Neuronal stem cell (in vitro differentiated cells): Measurements from ENCODE around the gene MT1A.

ENCODE experiments used
- DNase-seq: peaks from one replicate; pipeline ENCODE4 v3.0.0-alpha.2; 2013; ENCODE audit warnings: low spot score
- H2AFZ ChIP-seq: one replicate; pipeline ENCODE4 v1.6.1; 2013; ENCODE audit warnings: mild to moderate bottlenecking, low read length, inconsistent platforms
- H2AK5ac ChIP-seq: 2 replicates; pipeline ENCODE4 v1.6.1; 2013; ENCODE audit warnings: low read depth, mild to moderate bottlenecking, inconsistent platforms, low read length, moderate library complexity, mixed read lengths
- H2BK120ac ChIP-seq: 2 replicates; pipeline ENCODE4 v1.6.1; 2013; ENCODE audit warnings: low read depth, mild to moderate bottlenecking, inconsistent platforms, low read length, moderate library complexity, mixed read lengths
- H2BK12ac ChIP-seq: one replicate; pipeline ENCODE4 v1.6.1; 2013; ENCODE audit warnings: low read length, inconsistent platforms
- H2BK15ac ChIP-seq: 2 replicates; pipeline ENCODE4 v1.6.1; 2013; ENCODE audit warnings: mild to moderate bottlenecking, low read length, inconsistent platforms, mixed read lengths
- H2BK5ac ChIP-seq: one replicate; pipeline ENCODE4 v1.6.1; 2013; ENCODE audit warnings: inconsistent platforms, mild to moderate bottlenecking, low read length, moderate library complexity
- H3K14ac ChIP-seq: one replicate; pipeline ENCODE4 v1.6.1; 2013; ENCODE audit warnings: low read length, inconsistent platforms
- H3K18ac ChIP-seq: 2 replicates; pipeline ENCODE4 v1.6.1; 2013; ENCODE audit warnings: low read length, inconsistent platforms
- H3K23ac ChIP-seq: 2 replicates; pipeline ENCODE4 v1.6.1; 2013; ENCODE audit warnings: low read depth, mild to moderate bottlenecking, mixed read lengths, low read length, inconsistent platforms; ENCODE audit not compliant: poor library complexity
- H3K27ac ChIP-seq: replicated peaks from 3 replicates; pipeline ENCODE4 v1.5.1; 2013; ENCODE audit warnings: low read length, inconsistent platforms
- H3K27me3 ChIP-seq, 3 experiments: 2 replicates each; pipeline ENCODE4 v1.6.1; 2013; ENCODE audit warnings: low read length in 3 of 3, mild to moderate bottlenecking in 2 of 3, inconsistent platforms in 1 of 3, low read depth in 1 of 3, mixed read lengths in 1 of 3, moderate library complexity in 1 of 3; ENCODE audit not compliant: control insufficient read depth in 3 of 3, insufficient read depth in 3 of 3
- H3K36me3 ChIP-seq, 2 donors: replicated peaks in 1 of 2; 2 replicates each; pipeline ENCODE4 v1.6.1; 2013; ENCODE audit warnings: low read length in 2 of 2; ENCODE audit not compliant: control insufficient read depth in 2 of 2, insufficient read depth in 2 of 2
- H3K4ac ChIP-seq: 2 replicates; pipeline ENCODE4 v1.6.1; 2013; ENCODE audit warnings: inconsistent platforms, mild to moderate bottlenecking, low read length, moderate library complexity
- H3K4me1 ChIP-seq, 2 donors: 1 replicate in 1 of 2; 2 replicates in 1 of 2; pipeline ENCODE4 v1.6.1; 2013; ENCODE audit warnings: low read length in 2 of 2, low read depth in 1 of 2; ENCODE audit not compliant: control insufficient read depth in 2 of 2, insufficient read depth in 1 of 2
- H3K4me2 ChIP-seq: one replicate; pipeline ENCODE4 v1.6.1; 2013; ENCODE audit warnings: mild to moderate bottlenecking, low read length, inconsistent platforms; ENCODE audit not compliant: insufficient read depth, poor library complexity, severe bottlenecking
- H3K4me3 ChIP-seq, 2 donors: 2 replicates each; pipeline ENCODE4 v1.5.1; 2013; ENCODE audit warnings: low read length in 2 of 2, mild to moderate bottlenecking in 2 of 2, inconsistent platforms in 1 of 2, moderate library complexity in 1 of 2
- H3K79me1 ChIP-seq: one replicate; pipeline ENCODE4 v1.6.1; 2013; ENCODE audit warnings: low read depth, mild to moderate bottlenecking, inconsistent platforms, low read length, moderate library complexity
- H3K9ac ChIP-seq: one replicate; pipeline ENCODE4 v1.6.1; 2013; ENCODE audit warnings: mild to moderate bottlenecking, low read depth, low read length, inconsistent platforms; ENCODE audit not compliant: poor library complexity
- H3K9me3 ChIP-seq, 2 donors: replicated peaks in 1 of 2; 2 replicates each; pipeline versions ENCODE3 to v1.6.1; 2013; ENCODE audit warnings: low read length in 2 of 2, mild to moderate bottlenecking in 2 of 2, inconsistent platforms in 1 of 2, low read depth in 1 of 2, mixed read lengths in 1 of 2, moderate library complexity in 1 of 2; ENCODE audit not compliant: control insufficient read depth in 2 of 2, insufficient read depth in 1 of 2
- H4K8ac ChIP-seq: one replicate; pipeline ENCODE4 v1.6.1; 2013; ENCODE audit warnings: low read depth, mild to moderate bottlenecking, inconsistent platforms, low read length, moderate library complexity
- H4K91ac ChIP-seq: one replicate; pipeline ENCODE4 v1.6.1; 2013; ENCODE audit warnings: low read length, low read depth, mild to moderate bottlenecking, inconsistent platforms; ENCODE audit not compliant: poor library complexity
- whole genome bisulfite sequencing, 2 donors: extraction: QIAGEN DNeasy Blood & Tissue Kit; methylation state at CpG; one replicate each; pipeline ENCODE4 v1.1.7; 2013; ENCODE audit warnings: missing lambda C conversion rate in 2 of 2, mixed read lengths in 1 of 2; ENCODE audit not compliant: insufficient read length in 2 of 2, insufficient replicate concordance in 1 of 2; ENCODE audit errors: extremely low coverage in 2 of 2; 5-methylcytosine and 5-hydroxymethylcytosine counted together

The MT1A gene

GRCh38 chr16:56634715-56635440 lies 3.6 kb upstream of the MT1A start:
- Histone ChIP-seq H2AFZ (peak overlapping the region; percentile 47), H3K36me3 (no peaks in the 10 kb centered on the region), H2BK5ac (no peak overlapping the region), H3K4ac (no peak overlapping the region), H3K27ac (no peak overlapping the region), H3K14ac (no peak overlapping the region), H3K9ac (no peak overlapping the region), H3K79me1 (no peaks in the 10 kb centered on the region), H2BK12ac (no peak overlapping the region), H3K9me3 (no peaks in the 10 kb centered on the region), H4K8ac (no peak overlapping the region), H3K4me2 (no peak overlapping the region), H3K4me3 (peak overlapping the region in 1 of 2 donors; percentile 30), H3K4me1 (peaks cover 1 to 3% of the 10 kb centered on the region in 2 donors), H3K18ac (no peak overlapping the region), H4K91ac (no peak overlapping the region), H3K27me3 (peaks cover 64 to 100% (median 100%) of the 10 kb centered on the region in 3 experiments), H3K23ac (no peak overlapping the region), H2BK15ac (no peak overlapping the region), H2AK5ac (peak overlapping the region; percentile 3), H2BK120ac (no peak overlapping the region)
- DNase-seq: no peak
- no CpG with 5 or more reads among the region's 47 CpGs for WGBS, 2 donors

- Histone ChIP-seq H3K27me3 (peaks cover 61 to 100% (median 99%) of the 10 kb centered on the region in 3 experiments), H4K91ac (no peak overlapping the region), H3K4ac (no peak overlapping the region), H2BK120ac (no peak overlapping the region), H3K79me1 (no peaks in the 10 kb centered on the region), H3K36me3 (no peaks in the 10 kb centered on the region), H3K14ac (no peak overlapping the region), H3K4me3 (no peak overlapping the region), H3K23ac (no peak overlapping the region), H3K18ac (peak overlapping the region; percentile 49), H3K4me1 (peaks cover 1 to 3% of the 10 kb centered on the region in 2 donors), H3K4me2 (no peak overlapping the region), H2BK5ac (no peak overlapping the region), H3K27ac (no peak overlapping the region), H3K9ac (no peak overlapping the region), H2AFZ (peak overlapping the region; percentile 47), H3K9me3 (no peaks in the 10 kb centered on the region), H2AK5ac (peak overlapping the region; percentile 3), H2BK15ac (no peak overlapping the region), H2BK12ac (no peak overlapping the region), H4K8ac (no peak overlapping the region)
- no peak for DNase-seq
- WGBS, 2 donors: no CpG with 5 or more reads among the region's 40 CpGs
Measured at GRCh38 chr16:56635441-56635967, 3.0 kb upstream of the MT1A start.

- Histone ChIP-seq H3K14ac (no peak overlapping the region), H2BK15ac (no peak overlapping the region), H2BK5ac (no peak overlapping the region), H3K9ac (no peak overlapping the region), H3K4me1 (peaks cover 1 to 3% of the 10 kb centered on the region in 2 donors), H3K79me1 (no peaks in the 10 kb centered on the region), H4K8ac (no peak overlapping the region), H3K23ac (peak overlapping the region; percentile 17), H3K4me3 (no peak overlapping the region), H2BK120ac (no peak overlapping the region), H3K4ac (no peak overlapping the region), H3K18ac (no peak overlapping the region), H4K91ac (no peak overlapping the region), H3K4me2 (no peak overlapping the region), H3K27ac (no peak overlapping the region), H3K36me3 (no peaks in the 10 kb centered on the region), H3K27me3 (peaks cover 59 to 100% (median 98%) of the 10 kb centered on the region in 3 experiments), H2AFZ (no peak overlapping the region), H3K9me3 (no peaks in the 10 kb centered on the region), H2BK12ac (no peak overlapping the region), H2AK5ac (no peak overlapping the region)
- WGBS, 2 donors: no CpG with 5 or more reads among the region's 9 CpGs
- DNase-seq: no peak
Measured at GRCh38 chr16:56636616-56637413, 1.7 kb upstream of the MT1A start.

GRCh38 chr16:56639045-56639444 lies 579 bp downstream of the MT1A start:
- Histone ChIP-seq H3K9me3 (peaks cover 0 to 2% of the 10 kb centered on the region in 2 donors), H2BK120ac (no peak overlapping the region), H3K18ac (no peak overlapping the region), H2AK5ac (no peak overlapping the region), H3K36me3 (no peaks in the 10 kb centered on the region), H3K4ac (no peak overlapping the region), H3K4me1 (peaks cover 1 to 3% of the 10 kb centered on the region in 2 donors), H2BK15ac (no peak overlapping the region), H3K23ac (no peak overlapping the region), H2BK5ac (no peak overlapping the region), H4K8ac (no peak overlapping the region), H3K27ac (no peak overlapping the region), H3K4me3 (no peak overlapping the region), H3K14ac (no peak overlapping the region), H3K9ac (no peak overlapping the region), H3K27me3 (peaks cover 57 to 100% (median 98%) of the 10 kb centered on the region in 3 experiments), H2BK12ac (no peak overlapping the region), H2AFZ (no peak overlapping the region), H3K4me2 (no peak overlapping the region), H4K91ac (no peak overlapping the region), H3K79me1 (no peaks in the 10 kb centered on the region)
- WGBS, 2 donors: no CpG with 5 or more reads among the region's 1 CpG
- DNase-seq: no peak
